Measurements from ENCODE around the gene COL23A1. TPM values are rescaled to one million over a fixed set of nuclear protein-coding genes. Genes with fewer than 3 reads are reported as not detected.

COL23A1 gene
- total RNA-seq, 1 donor, result 0.10 TPM

GRCh38 chr5:178434851-178435250 is 155.3 kb downstream of the COL23A1 start:
- no peak overlapping the region for H3K4me3 ChIP-seq (ENCODE audit: low read length)

GRCh38 chr5:178434016-178434761 is 156.0 kb downstream of the COL23A1 start:
- Histone ChIP-seq H3K27me3 (ENCODE audit: insufficient read depth, low read length) (no peaks in the 10 kb centered on the region), H3K9me3 (ENCODE audit: low read depth, low read length) (no peaks in the 10 kb centered on the region), H3K4me3 (ENCODE audit: low read length) (no peak overlapping the region), H3K4me1 (ENCODE audit: insufficient read depth, low read length) (no peaks in the 10 kb centered on the region)

More at GRCh38 chr5:178434851-178435250, 155.3 kb downstream of the COL23A1 start:
- Histone ChIP-seq H3K4me1 (ENCODE audit: insufficient read depth, low read length) (no peaks in the 10 kb centered on the region), H3K9me3 (ENCODE audit: low read depth, low read length) (no peaks in the 10 kb centered on the region), H3K27me3 (ENCODE audit: insufficient read depth, low read length) (no peaks in the 10 kb centered on the region)

- Histone ChIP-seq H3K27me3 (ENCODE audit: insufficient read depth, low read length) (no peaks in the 10 kb centered on the region), H3K9me3 (ENCODE audit: low read depth, low read length) (no peaks in the 10 kb centered on the region), H3K4me1 (ENCODE audit: insufficient read depth, low read length) (no peaks in the 10 kb centered on the region), H3K4me3 (ENCODE audit: low read length) (no peak overlapping the region)
Measured at GRCh38 chr5:178433273-178433775, 156.9 kb downstream of the COL23A1 start.

- Histone ChIP-seq H3K4me3 (ENCODE audit: low read length) (no peak overlapping the region), H3K9me3 (ENCODE audit: low read depth, low read length) (no peaks in the 10 kb centered on the region), H3K27me3 (ENCODE audit: insufficient read depth, low read length) (no peaks in the 10 kb centered on the region), H3K4me1 (ENCODE audit: insufficient read depth, low read length) (no peaks in the 10 kb centered on the region)
Measured at GRCh38 chr5:178432421-178433272, 157.5 kb downstream of the COL23A1 start.

- H3K27me3 ChIP-seq (ENCODE audit: insufficient read depth, low read length), result no peaks in the 10 kb centered on the region
- no peaks in the 10 kb centered on the region for H3K9me3 ChIP-seq (ENCODE audit: low read depth, low read length)
- H3K4me1 ChIP-seq (ENCODE audit: insufficient read depth, low read length), result no peaks in the 10 kb centered on the region
- no peak overlapping the region for H3K4me3 ChIP-seq (ENCODE audit: low read length)
Measured at GRCh38 chr5:178431782-178432165, 158.4 kb downstream of the COL23A1 start.

GRCh38 chr5:178431063-178431781 is 159.0 kb downstream of the COL23A1 start:
- H3K4me3 ChIP-seq (ENCODE audit: low read length), result no peak overlapping the region
- H3K27me3 ChIP-seq (ENCODE audit: insufficient read depth, low read length), result no peaks in the 10 kb centered on the region
- H3K4me1 ChIP-seq (ENCODE audit: insufficient read depth, low read length), result no peaks in the 10 kb centered on the region
- no peaks in the 10 kb centered on the region for H3K9me3 ChIP-seq (ENCODE audit: low read depth, low read length)

GRCh38 chr5:178430186-178431062 is 159.8 kb downstream of the COL23A1 start:
- Histone ChIP-seq H3K27me3 (ENCODE audit: insufficient read depth, low read length) (no peaks in the 10 kb centered on the region), H3K4me1 (ENCODE audit: insufficient read depth, low read length) (no peaks in the 10 kb centered on the region), H3K9me3 (ENCODE audit: low read depth, low read length) (no peaks in the 10 kb centered on the region), H3K4me3 (ENCODE audit: low read length) (no peak overlapping the region)

GRCh38 chr5:178429491-178430185 is 160.6 kb downstream of the COL23A1 start:
- Histone ChIP-seq H3K4me3 (ENCODE audit: low read length) (no peak overlapping the region), H3K9me3 (ENCODE audit: low read depth, low read length) (no peaks in the 10 kb centered on the region), H3K4me1 (ENCODE audit: insufficient read depth, low read length) (no peaks in the 10 kb centered on the region), H3K27me3 (ENCODE audit: insufficient read depth, low read length) (no peaks in the 10 kb centered on the region)

GRCh38 chr5:178429156-178429468 is 161.1 kb downstream of the COL23A1 start:
- Histone ChIP-seq H3K4me3 (ENCODE audit: low read length) (no peak overlapping the region), H3K4me1 (ENCODE audit: insufficient read depth, low read length) (no peaks in the 10 kb centered on the region), H3K9me3 (ENCODE audit: low read depth, low read length) (no peaks in the 10 kb centered on the region)

GRCh38 chr5:178428341-178429155 is 161.6 kb downstream of the COL23A1 start:
- Histone ChIP-seq H3K9me3 (ENCODE audit: low read depth, low read length) (no peaks in the 10 kb centered on the region), H3K4me3 (ENCODE audit: low read length) (no peak overlapping the region), H3K27me3 (ENCODE audit: insufficient read depth, low read length) (no peaks in the 10 kb centered on the region), H3K4me1 (ENCODE audit: insufficient read depth, low read length) (no peaks in the 10 kb centered on the region)

More at GRCh38 chr5:178429156-178429468, 161.1 kb downstream of the COL23A1 start:
- no peaks in the 10 kb centered on the region for H3K27me3 ChIP-seq (ENCODE audit: insufficient read depth, low read length)

GRCh38 chr5:178427576-178428197 is 162.5 kb downstream of the COL23A1 start:
- no peak overlapping the region for H3K4me3 ChIP-seq (ENCODE audit: low read length)
- H3K4me1 ChIP-seq (ENCODE audit: insufficient read depth, low read length), result no peaks in the 10 kb centered on the region
- H3K9me3 ChIP-seq (ENCODE audit: low read depth, low read length), result no peaks in the 10 kb centered on the region
- no peaks in the 10 kb centered on the region for H3K27me3 ChIP-seq (ENCODE audit: insufficient read depth, low read length)

- Histone ChIP-seq H3K4me3 (ENCODE audit: low read length) (no peak overlapping the region), H3K9me3 (ENCODE audit: low read depth, low read length) (no peaks in the 10 kb centered on the region), H3K4me1 (ENCODE audit: insufficient read depth, low read length) (no peaks in the 10 kb centered on the region), H3K27me3 (ENCODE audit: insufficient read depth, low read length) (no peaks in the 10 kb centered on the region)
Measured at GRCh38 chr5:178426326-178427130, 163.7 kb downstream of the COL23A1 start.
